GM18867 (cell line): Measurements from ENCODE around the gene GSG1L2.

ENCODE experiments used
- ATAC-seq: cut with Tn5 transposase; IDR thresholded peaks from one replicate; pipeline ENCODE4 v1.9.1; 2021; ENCODE audit warnings: mild to moderate bottlenecking, moderate library complexity; ENCODE audit not compliant: unreplicated experiment

Gene GSG1L2

DNA sequence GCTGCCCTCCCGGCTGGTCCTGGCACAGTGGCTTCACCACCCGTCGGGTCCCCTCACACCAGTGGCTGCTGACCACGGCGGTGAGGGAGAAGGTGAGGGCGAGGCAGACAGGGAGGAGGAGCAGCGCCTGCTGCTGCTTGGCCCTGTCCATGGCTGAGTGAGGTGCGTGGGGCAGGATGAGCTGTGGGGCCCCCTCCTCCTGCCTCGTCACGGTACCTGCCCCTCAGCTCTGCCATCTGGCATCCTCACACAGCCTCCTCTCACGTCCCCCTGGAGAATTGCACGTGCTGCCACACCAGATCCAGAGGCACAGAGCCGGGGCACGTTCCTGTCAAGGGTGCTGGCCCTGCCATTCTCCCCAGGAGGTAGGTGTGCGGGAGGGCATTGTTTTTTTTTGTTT lies at the start of gene GSG1L2:
GSG1L2 (minus strand) TSS at position 159 of the 400 bp plus-strand sequence; CDS start at position 151, 8 bp downstream.
- ATAC-seq = no peak

GRCh38 chr17:9868552-9868951 lies 46.7 kb upstream of the GSG1L2 start:
- ATAC-seq = no peak

DNA sequence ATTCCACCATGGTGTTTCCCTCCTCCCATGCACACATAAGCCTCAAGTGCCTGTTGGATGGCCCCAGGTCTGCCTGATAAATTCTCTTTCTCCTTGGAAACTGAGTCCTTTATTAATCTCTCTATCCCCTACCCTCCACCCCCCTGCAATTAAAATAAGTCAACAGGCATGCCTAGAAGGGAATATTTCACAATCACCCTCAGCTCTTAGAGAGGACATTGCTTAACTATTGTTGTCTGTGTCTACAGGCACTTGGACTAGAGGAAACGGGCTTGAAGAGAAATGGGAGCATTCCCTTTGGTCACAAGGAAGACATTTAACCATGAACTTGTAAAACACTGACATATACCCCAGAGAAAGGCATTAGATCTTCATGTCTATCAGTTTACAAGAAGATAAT lies 43.7 kb upstream of the GSG1L2 start:
- ATAC-seq = no peak

GRCh38 chr17:9862949-9863348 lies 41.1 kb upstream of the GSG1L2 start:
- no peak for ATAC-seq

GRCh38 chr17:9862220-9862619 lies 40.3 kb upstream of the GSG1L2 start:
- ATAC-seq = no peak

- no peak for ATAC-seq
Measured at GRCh38 chr17:9860851-9861250, 39.0 kb upstream of the GSG1L2 start.

DNA sequence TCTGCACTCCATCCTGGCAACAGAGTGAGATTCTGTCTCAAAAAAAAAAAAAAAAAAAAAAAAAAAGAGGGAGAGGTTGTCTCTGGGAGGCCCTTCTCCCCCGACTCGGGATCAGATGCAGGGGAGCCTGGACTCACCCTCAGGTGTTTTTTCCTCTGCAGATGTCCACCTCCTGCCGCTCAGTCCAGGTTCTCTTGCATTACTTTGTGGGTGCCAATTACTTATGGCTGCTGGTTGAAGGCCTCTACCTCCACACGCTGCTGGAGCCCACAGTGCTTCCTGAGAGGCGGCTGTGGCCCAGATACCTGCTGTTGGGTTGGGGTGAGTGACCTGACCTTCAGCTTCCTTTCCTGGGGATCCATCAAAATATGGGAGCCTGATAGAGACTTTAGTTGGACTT lies 37.9 kb upstream of the GSG1L2 start:
- no peak for ATAC-seq

DNA sequence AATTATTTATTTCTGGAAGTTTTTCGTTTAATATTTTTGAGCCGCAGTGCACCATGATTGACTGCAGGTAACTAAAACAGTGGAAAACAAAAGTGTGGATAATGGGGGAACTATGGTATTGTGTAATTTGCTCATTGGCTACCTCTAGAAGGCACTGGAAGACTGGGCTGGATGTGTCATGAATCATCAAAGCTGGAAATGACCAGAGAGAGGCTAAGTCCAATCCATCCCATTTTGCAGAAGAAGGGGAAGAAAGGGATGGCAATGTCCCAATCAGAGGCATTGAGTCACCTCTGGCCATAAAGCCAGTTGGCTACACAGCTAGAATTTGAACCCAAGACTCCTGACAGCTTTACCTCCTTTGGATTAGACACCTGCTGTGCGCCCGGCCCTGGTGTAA lies 33.2 kb upstream of the GSG1L2 start:
- no peak for ATAC-seq

DNA sequence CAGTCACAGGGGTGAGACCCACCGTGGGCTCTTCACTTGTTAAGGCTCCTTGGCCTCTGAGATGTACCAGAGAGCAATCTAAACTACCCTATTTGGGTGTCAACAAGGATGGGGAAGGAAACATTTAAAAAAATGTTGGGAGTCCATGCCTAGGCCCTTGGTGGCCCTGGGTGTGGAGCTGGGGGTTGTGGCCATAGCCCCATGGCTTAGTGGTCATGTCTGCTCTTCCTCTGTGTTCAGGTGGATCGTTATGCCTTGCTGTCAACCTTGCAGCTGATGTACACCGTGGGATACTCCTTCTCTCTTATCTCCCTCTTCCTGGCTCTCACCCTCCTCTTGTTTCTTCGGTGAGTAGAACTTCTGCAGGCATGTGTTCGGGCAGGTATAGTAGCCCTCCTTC lies 32.4 kb upstream of the GSG1L2 start:
- no peak for ATAC-seq

DNA sequence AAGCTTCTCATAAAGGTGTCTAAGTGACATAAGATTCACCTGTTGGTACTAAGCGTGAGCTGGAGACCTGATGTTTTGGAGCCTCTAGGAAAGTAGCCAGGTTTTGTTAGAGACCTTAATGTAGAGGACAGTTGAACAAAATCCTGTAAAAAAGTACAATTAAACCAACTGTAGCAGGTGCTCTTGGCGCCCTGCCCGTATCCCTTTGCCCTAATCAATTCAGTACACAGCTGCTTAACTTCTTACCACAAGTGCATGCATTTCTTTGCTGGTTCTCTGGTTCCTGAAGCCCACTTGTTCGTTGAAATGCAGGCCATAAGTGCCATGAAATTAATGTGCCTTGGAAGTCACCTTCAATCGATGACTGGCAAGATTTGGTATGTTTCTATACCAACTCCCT lies 28.3 kb upstream of the GSG1L2 start:
- no peak for ATAC-seq

DNA sequence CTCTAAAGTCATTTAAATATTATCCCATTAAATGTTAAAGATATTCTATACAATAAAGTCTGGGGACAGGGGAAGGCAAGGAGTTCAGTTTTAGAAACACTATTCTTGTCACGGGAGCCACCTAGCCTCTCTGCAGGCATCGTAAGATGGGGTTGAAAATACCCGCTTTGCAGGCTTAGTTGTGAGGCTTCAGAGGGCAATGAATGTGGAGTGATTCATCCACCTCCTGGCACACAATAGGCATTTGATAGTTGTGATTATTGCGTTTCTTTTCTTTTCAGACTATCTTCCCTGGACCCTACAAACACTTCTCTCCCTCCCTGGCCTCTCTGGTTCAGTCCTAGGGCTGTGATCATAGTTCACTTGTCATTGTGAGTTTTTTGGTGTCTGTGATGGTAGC lies 23.4 kb upstream of the GSG1L2 start:
- ATAC-seq = no peak

GRCh38 chr17:9844153-9844552 lies 22.3 kb upstream of the GSG1L2 start:
- no peak for ATAC-seq

DNA sequence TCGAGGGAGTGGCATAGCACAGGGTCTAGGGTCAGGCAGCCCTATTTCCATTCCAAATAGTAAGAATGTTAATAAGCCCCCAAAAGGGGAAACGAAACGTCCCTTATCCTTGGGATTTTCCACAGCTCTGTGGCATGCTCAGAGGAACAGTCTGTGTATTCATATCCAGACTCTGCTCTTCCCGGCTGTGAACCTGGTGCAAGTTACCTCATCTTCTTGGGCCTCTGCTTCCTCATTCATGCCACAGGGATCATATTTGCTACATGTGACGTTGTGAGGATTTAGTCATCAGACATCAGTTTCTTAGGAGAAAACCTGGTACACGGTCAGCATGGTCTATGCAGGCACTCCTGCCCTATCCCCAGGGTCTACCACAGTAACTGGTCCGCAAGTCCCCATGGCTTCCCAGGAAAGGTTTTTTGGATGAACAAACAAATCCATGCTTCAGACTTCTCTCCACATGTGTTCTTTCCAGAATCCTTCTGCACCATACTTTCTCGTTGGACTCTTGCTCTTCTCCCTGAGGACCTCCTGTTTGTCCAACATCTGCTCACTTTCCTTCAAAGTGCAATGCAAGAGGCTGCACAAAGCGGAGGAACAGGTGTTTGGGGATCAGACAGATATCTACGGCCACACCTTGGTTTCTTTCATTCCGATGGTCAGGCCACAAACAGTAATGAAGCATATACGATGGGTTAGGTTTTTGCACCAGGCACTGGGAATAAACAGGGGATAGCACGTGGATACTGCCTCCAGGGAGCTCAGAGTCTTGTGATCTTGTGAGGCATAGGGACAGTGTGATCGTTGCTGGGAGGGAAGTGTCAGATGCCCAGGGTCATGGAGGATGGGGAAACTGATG lies 21.5 kb upstream of the GSG1L2 start:
- no peak for ATAC-seq

GRCh38 chr17:9842057-9842758 lies 20.3 kb upstream of the GSG1L2 start:
- no peak for ATAC-seq

GRCh38 chr17:9839433-9839832 lies 17.6 kb upstream of the GSG1L2 start:
- no peak for ATAC-seq

GRCh38 chr17:9837551-9838471 lies 15.9 kb upstream of the GSG1L2 start:
- no peak for ATAC-seq

DNA sequence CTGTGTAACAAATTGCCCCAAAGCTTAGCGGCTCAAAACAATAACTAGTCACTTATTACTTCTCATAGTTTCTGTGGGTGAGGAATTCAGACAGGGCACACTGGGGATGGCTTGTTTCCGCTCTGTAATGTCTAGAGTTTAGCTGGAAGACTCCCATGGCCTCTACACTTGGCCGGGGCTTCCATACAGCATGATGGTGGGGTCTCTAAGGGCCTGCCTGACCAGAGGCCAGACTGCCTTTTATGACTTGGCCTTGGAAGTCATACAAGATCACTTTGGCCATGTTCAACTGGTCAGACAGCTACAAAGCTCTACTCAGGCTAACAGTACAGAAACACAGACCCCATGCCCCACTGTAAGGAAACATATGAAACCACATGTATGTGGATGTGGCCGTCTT lies 12.0 kb upstream of the GSG1L2 start:
- no peak for ATAC-seq

- no peak for ATAC-seq
Measured at GRCh38 chr17:9830711-9831110, 8.8 kb upstream of the GSG1L2 start.

DNA sequence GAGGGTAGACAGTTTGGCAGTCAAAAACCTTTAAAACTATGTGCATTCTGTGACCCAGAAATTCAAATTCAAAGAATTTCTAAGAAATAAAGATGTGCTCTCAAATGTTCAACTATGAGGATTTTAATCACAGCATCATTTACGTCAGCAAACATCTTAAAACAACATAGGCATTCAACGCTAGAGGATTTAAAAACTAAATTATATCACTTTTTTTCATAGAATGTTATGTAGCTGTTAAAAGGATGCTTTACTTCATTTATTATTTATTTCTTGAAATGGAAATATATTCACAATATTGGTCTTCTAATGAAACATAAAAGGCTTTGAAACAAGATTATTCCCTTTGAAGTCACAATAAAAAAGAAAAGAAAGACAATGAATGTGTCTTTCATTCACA lies 7.5 kb upstream of the GSG1L2 start:
- no peak for ATAC-seq

GRCh38 chr17:9828296-9829295 lies 6.7 kb upstream of the GSG1L2 start:
- ATAC-seq = no peak
